BJ (cell line): ENCODE measurements around the gene FRMD4A. TPM values are rescaled to one million over a fixed set of nuclear protein-coding genes. Genes with fewer than 3 reads are reported as not detected.

Source experiments
- CTCF ChIA-PET: fragments of 350-600 bp; formaldehyde crosslinking; extraction: SDS; loops from one replicate; lab custom pipeline; 2021; ENCODE audit warnings: antibody characterized with exemption, inconsistent platforms; lab: Yijun Ruan, JAX
- POLR2A ChIA-PET: fragments of 300-600 bp; sonication (Branson Sonifier 250); formaldehyde crosslinking; extraction: SDS; loops from one replicate; lab custom pipeline; 2021; ENCODE audit warnings: antibody characterized with exemption; lab: Charles Lee
- DNase-seq: peaks from one replicate; pipeline ENCODE4 v3.0.0-alpha.2; 2011; ENCODE audit warnings: low read depth
- H3K27me3 ChIP-seq: 2 replicates; pipeline ENCODE4 v1.6.0; 2011; ENCODE audit warnings: low read length; ENCODE audit not compliant: control insufficient read depth, insufficient read depth
- H3K36me3 ChIP-seq: 2 replicates; pipeline ENCODE4 v1.5.1; 2011; ENCODE audit warnings: low read length; ENCODE audit not compliant: control insufficient read depth, insufficient read depth
- H3K4me3 ChIP-seq: 2 replicates; pipeline ENCODE4 v1.5.1; 2011; ENCODE audit warnings: low read depth, mild to moderate bottlenecking, control low read depth, low read length
- polyA plus RNA-seq: library from polyadenylated mRNA; depleted of rRNA; stranded (reverse); fragments of >200 nt; gene quantifications from 2 replicates; pipeline ENCODE4 v1.2.3, GENCODE V29; 2011
- TF ChIP-seq, protein P1 (sequence below): IDR thresholded peaks from 2 replicates; pipeline ENCODE4 v1.5.1; 2011; ENCODE audit warnings: low read depth, mild to moderate bottlenecking, control low read depth, inconsistent platforms, low read length, moderate library complexity; ENCODE audit not compliant: insufficient read depth

Gene FRMD4A
- polyA plus RNA-seq, 1 experiment, result 31.6 TPM

DNA sequence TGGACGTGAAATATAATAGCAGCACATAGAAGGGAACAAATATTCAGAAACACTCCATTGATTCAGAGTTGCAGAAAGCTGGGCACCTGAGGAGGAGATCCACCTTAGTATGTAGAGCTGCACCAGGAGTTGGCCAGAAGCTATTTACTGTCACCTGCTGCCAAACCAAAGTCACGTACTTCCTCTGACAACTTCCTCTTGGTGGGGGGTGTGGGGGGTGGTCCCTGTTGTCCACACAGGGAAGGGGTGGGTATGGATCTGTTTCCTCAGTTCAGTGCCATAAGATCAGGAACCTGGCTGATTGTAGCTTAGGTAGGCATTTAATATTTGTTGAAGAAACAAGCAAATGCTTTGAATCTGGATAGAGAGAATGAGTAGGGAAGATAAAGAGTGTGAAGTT, 264.6 kb downstream of the FRMD4A start:
- TF ChIP-seq, protein P1, sequence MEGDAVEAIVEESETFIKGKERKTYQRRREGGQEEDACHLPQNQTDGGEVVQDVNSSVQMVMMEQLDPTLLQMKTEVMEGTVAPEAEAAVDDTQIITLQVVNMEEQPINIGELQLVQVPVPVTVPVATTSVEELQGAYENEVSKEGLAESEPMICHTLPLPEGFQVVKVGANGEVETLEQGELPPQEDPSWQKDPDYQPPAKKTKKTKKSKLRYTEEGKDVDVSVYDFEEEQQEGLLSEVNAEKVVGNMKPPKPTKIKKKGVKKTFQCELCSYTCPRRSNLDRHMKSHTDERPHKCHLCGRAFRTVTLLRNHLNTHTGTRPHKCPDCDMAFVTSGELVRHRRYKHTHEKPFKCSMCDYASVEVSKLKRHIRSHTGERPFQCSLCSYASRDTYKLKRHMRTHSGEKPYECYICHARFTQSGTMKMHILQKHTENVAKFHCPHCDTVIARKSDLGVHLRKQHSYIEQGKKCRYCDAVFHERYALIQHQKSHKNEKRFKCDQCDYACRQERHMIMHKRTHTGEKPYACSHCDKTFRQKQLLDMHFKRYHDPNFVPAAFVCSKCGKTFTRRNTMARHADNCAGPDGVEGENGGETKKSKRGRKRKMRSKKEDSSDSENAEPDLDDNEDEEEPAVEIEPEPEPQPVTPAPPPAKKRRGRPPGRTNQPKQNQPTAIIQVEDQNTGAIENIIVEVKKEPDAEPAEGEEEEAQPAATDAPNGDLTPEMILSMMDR, result no peak
- ChIA-PET POLR2A (no interaction called here), CTCF (interaction anchor here (0.6 kb wide), 2 partner anchors 24 to 281 kb away, joined by 3 read pairs; no protein-coding TSS in a partner anchor)
- Histone ChIP-seq H3K27me3 (no peaks in the 10 kb centered on the region), H3K4me3 (no peak overlapping the region), H3K36me3 (no peaks in the 10 kb centered on the region)
- DNase-seq, result no peak

DNA sequence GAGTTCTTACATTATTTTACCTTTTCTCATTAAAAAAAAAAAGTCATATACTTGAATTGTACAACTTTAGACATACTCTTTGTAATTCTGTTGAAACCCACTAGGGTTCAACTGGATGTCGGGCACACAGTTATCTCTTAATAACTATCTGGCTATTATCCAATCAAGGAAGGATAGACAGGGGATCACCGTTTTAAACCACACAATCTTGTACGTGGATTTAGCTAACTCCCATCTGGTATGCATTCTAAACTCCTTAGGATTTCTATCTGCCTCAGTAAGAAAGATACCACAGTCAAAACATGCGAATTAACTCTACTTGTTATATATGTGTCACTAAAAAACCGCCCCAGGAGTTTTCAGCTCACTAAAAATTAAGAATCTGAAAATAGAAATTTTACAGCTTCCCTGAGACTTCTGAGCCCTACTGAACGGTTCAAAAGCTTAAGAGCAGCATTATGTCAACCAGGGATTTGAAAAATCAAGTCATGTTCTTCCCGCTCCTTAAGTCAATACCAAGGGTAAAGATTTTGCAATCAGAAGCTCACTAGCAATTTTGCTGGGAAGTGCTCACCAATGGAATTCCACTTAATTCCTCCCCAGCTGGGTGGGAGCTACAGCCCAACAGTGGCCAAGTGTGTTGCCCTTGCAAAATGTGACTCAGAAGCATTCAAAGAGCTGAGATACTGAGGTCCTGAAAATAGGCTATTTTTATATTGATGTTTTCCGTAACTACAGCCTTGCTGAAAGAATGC, 267.0 kb downstream of the FRMD4A start:
- Histone ChIP-seq H3K27me3 (no peaks in the 10 kb centered on the region), H3K36me3 (no peaks in the 10 kb centered on the region), H3K4me3 (no peak overlapping the region)
- TF ChIP-seq, protein P1, result no peak
- DNase-seq, result peak; percentile 98
- POLR2A ChIA-PET, result interaction anchor here (0.7 to 1.0 kb wide), 3 partner anchors 11 to 102 kb away, joined by 4 to 8 read pairs (median 4); no protein-coding TSS in a partner anchor
- CTCF ChIA-PET, result interaction anchor here (0.9 to 2.0 kb wide), 2 partner anchors 9 to 85 kb away, joined by 3 to 4 read pairs; no protein-coding TSS in a partner anchor

DNA sequence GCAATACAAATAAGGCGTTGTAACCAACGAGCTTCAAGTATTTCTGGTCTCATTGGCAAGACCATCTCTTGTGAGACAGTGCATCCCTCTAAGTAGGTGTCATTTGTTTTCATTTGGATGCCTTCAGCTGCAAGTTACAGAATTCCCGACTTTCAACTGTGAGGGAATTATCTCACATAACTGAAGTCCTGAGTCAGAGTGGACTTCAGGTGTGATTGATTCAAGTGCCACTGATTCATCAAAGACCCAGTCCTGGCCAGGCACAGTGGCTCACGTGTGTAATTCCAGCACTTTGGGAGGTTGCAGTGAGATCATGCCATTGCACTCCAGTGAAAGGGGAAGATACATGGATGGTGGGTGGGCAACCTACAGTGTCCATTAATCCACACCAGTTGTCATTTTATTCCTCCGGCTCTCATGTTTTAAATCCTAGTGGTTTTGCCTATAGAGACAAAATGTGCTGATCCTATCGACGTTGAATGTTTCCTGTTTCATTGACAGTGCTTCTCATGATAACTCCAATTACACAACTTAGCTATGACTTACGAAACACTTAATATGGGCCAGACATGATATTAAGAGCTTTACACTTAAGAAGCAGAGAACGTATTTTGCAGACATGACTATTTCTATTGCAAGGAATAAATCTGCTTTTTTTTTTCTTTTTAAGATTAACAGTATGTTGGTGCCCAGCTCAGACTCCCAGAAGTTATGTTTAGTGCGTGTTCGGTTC, 268.0 kb downstream of the FRMD4A start:
- Histone ChIP-seq H3K27me3 (no peaks in the 10 kb centered on the region), H3K4me3 (no peak overlapping the region), H3K36me3 (no peaks in the 10 kb centered on the region)
- no peak for DNase-seq
- ChIA-PET POLR2A (interaction anchor here (0.7 kb wide), 1 partner anchor 16 kb away, joined by 8 read pairs; no protein-coding TSS in a partner anchor), CTCF (interaction anchor here (0.6 to 2.0 kb wide), 4 partner anchors 10 to 266 kb away, joined by 3 to 5 read pairs (median 4); no protein-coding TSS in a partner anchor)
- TF ChIP-seq, protein P1, result no peak

DNA sequence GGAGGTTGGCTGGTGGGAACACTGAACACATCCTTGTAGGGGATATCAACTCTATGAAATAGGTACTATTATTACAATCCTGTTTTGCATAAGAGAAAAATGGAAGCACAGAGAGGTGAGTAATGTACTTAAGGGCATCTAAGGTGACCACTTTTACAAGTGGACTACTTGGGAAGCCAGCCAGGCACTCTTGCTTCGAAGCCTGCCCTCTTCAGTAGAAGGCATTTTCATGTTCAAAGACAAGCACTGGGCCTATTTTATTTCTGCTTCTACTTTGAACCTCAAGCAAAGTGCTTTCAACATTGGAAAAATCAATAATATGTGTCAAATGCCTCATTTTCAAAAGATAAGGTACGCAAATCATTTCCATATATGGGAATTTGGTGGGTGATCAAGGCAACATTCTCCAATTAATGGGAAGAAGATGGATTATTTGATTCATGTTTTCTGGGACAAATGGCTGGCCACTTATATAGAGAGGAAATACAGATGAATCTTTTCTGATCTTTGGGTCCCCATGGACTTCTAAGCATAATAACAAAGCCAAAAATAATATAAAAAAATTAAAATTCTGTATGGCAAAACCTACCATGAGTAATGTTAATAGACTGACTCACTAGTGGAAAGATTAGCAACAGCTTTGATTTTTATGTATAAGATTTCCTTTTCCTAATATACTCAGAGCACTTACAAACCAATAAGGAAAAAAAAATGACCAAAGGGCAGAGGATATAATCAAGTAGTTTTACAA, 270.2 kb downstream of the FRMD4A start:
- Histone ChIP-seq H3K4me3 (no peak overlapping the region), H3K36me3 (no peaks in the 10 kb centered on the region), H3K27me3 (no peaks in the 10 kb centered on the region)
- CTCF ChIA-PET, result no interaction called here
- POLR2A ChIA-PET, result no interaction called here
- no peak for DNase-seq
- TF ChIP-seq, protein P1, result no peak
